Globus pallidus (tissue), 1 donor: Measurements from ENCODE around the gene MED13L.
A peak's percentile ranks its signal among the peaks of the same experiment; 100 is the strongest.

Source experiments
- DNase-seq: peaks from one replicate; pipeline ENCODE4 v3.0.0-alpha.2; 2015; ENCODE audit warnings: low spot score

The MED13L gene

GRCh38 chr12:116090516-116090915 lies 187.0 kb downstream of the MED13L start:
- DNase-seq = no peak

DNA sequence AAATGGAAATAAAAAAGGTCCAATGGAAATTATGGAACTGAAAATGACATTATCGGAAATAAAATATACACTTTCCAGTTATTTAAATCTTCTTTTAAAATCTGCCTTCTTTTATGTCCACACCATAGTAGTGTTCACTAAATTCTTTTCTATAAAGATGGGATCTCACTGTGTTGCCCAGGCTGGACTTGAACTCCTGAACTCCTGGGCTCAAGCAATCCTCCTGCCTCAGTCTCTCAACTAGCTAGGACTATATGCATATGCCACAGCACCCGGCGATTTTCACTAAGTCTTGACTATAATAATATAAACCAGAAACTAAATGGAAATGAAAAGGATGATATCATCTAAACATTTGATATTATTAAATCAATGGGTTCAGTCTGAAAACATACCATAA lies 188.4 kb downstream of the MED13L start:
- no peak for DNase-seq

DNA sequence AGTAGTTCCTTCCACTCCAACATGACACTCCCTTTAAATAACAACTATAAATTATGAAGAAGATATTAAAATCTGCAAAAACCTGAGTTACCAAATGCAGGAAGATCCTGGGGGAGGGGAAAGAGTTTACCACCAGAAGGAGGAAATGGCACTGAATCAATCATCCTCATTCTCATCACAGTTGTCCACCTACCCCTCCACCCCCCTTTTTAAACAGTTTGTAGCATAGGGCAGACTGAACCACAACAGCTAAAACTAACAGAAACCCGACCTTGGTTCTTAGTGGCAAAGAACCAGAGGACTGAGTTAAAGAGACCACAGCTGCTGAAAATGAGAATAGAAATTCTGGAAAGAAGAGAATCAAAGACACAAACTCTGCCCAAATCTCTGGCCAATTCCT lies 189.5 kb downstream of the MED13L start:
- no peak for DNase-seq

GRCh38 chr12:116087399-116087798 lies 190.1 kb downstream of the MED13L start:
- no peak for DNase-seq

GRCh38 chr12:116080415-116080814 lies 197.1 kb downstream of the MED13L start:
- no peak for DNase-seq

GRCh38 chr12:116078396-116078795 lies 199.1 kb downstream of the MED13L start:
- no peak for DNase-seq

GRCh38 chr12:116077431-116077830 lies 200.1 kb downstream of the MED13L start:
- no peak for DNase-seq

GRCh38 chr12:116076399-116076798 lies 201.1 kb downstream of the MED13L start:
- no peak for DNase-seq

DNA sequence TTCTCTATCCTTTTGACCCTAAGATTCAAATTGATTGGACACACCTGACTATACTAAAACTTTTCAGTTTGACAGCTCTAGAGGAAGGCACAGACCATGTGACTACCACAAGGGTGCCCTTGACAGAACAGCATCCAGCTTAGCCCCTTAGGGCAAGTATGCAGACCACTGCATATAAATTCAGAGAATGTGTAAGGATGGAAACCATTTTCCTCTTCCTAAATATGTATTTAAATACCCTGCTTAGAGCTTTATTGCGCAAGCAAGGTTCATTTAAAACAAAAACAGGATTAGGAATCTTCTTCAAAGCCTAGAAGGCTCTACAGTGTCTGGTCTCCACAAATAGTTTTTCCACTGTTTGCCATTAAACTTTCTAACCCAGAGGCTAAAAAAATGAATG lies 202.8 kb downstream of the MED13L start:
- no peak for DNase-seq

- no peak for DNase-seq
Observed at GRCh38 chr12:116071555-116072230, 205.8 kb downstream of the MED13L start.

DNA sequence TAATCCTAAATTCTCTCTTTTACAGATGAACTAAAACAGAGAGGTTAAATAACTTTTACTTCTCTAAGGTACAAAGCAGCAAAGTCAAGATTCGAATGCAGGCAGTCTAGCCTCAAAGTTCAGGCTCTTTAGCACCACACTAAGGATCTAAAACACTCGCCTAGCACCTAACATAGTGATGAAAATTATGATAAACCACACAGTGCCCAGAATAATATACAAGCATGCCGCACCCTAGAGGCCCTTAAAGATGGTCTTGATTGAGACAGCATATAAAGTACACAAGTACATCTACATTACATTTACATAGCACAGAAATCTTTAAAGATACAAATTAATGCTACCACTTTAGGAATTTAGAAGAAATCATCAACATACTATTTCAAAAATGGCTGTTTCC lies 207.0 kb downstream of the MED13L start:
- no peak for DNase-seq

- DNase-seq = no peak
Observed at GRCh38 chr12:116069943-116070342, 207.6 kb downstream of the MED13L start.

DNA sequence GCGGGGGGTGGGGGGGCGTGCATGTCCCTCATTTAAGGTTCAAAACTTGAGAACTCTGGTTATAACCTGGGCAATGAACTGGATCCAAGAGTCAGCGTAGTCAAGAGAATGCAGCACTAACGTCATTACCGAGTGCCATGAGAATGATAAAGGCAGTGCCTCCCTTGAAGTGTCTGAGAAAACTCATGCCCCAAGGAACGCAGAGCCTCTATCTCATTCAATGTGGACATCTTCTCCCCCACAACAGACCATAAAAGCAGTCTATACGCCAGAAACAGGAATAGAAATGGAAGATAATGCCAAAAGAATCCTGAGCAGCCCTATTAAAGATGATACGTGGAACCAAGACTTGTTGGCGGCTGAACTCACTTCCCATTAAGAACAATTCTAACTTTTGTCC lies 208.6 kb downstream of the MED13L start:
- no peak for DNase-seq

DNA sequence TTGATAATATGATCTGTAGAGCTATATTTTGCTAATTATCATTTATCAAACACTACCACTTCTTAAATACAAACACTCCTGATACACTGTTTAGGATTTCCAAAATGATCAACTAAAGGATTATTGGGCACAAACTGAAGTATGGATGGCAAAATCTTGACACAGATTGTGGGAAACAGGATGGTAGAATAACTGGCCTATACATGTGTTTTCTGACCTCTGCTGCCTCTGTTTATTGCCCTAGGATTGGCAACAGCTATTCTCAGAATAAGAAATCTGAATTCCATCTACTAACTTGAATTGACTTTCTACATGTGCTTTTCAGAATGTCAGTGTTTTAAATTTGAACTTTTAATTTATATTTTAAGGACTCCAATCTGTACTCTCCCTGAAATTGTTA lies 209.1 kb downstream of the MED13L start:
- DNase-seq = no peak

GRCh38 chr12:116067892-116068291 lies 209.6 kb downstream of the MED13L start:
- peak; percentile 37 for DNase-seq

- no peak for DNase-seq
Observed at GRCh38 chr12:116066381-116067230, 210.9 kb downstream of the MED13L start.

DNA sequence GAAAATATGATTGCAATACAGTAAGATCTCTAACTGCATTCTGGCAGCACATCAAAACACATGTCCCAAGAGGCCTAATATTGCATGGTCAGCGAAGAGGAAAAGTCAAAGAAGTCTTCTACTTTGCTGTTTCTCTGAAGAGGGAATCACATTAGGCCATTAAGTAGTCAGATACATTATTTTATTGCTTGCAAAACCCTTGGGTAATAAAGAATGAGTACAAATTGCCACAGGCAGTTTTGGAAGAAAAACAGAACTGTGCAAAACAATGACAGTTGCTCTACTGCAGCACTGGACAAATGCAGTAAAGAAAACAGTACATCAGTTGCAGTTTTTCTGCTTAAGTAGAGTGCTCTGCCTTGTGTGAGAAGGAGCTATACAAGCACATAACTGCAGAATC lies 211.9 kb downstream of the MED13L start:
- no peak for DNase-seq

- DNase-seq = no peak
Observed at GRCh38 chr12:116064493-116064892, 213.0 kb downstream of the MED13L start.

DNA sequence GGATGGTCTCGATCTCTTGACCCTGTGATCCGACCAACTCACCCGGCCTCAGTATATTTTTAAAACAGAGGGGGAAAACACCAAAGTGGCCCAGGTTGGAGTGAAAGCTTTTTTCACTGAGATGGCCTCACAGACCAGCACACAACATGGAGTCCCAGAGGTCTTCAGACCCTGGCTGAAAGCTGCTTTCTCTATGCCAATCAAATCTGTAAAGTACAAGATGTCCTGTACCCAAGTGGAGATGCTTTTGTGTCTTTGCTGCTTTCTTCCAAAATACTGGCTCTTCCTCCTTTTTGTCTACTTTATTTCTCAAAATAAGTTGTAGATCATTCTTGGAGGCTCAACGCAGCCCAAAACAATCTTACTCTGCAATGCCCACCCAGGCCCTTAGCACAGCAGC lies 214.8 kb downstream of the MED13L start:
- DNase-seq = no peak

- no peak for DNase-seq
Observed at GRCh38 chr12:116060764-116061163, 216.7 kb downstream of the MED13L start.

DNA sequence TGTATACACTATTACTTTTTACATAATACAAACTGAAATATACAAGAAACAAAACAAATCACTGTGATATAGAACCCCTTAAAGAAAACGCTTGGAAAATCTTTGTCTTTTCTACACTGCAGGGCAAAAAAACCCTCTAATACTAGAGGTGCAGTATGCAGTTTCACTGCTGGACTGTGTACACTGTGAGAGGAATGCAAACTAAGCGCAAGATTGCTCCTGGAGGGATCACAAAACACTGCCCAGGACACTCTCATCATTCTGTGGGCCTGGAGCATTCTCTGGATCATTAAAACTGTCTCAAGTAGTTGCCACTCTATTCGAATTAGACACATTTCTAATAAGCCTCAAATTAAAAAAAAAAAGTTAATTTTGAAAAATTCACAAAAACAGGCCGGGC lies 217.6 kb downstream of the MED13L start:
- DNase-seq = no peak

- DNase-seq = no peak
Observed at GRCh38 chr12:116058574-116058973, 218.9 kb downstream of the MED13L start.

GRCh38 chr12:116057356-116057755 lies 220.1 kb downstream of the MED13L start:
- no peak for DNase-seq
